MM.1S (cell line): ENCODE results near the gene EPHA3.

Experiments
- DNase-seq: peaks from one replicate; pipeline ENCODE4 v3.0.0-alpha.2; 2015
- H2AFZ ChIP-seq: fragments of 300-600 bp; sonication (generic); 2 replicates; pipeline ENCODE4 v1.6.0; 2016; ENCODE audit warnings: antibody characterized with exemption, low read length
- H3F3A ChIP-seq: fragments of 300-600 bp; sonication (generic); 2 replicates; pipeline ENCODE4 v1.6.1; 2016; ENCODE audit warnings: mild to moderate bottlenecking, antibody characterized with exemption, low read length, moderate library complexity, mixed read lengths; ENCODE audit not compliant: insufficient read depth
- H3K27ac ChIP-seq: fragments of 300-600 bp; sonication (generic); 2 replicates; pipeline ENCODE4 v1.5.1; 2016; ENCODE audit warnings: mild to moderate bottlenecking, low read length
- H3K27me3 ChIP-seq: fragments of 300-600 bp; sonication (generic); replicated peaks from 2 replicates; pipeline ENCODE4 v1.6.0; 2016; ENCODE audit warnings: low read length; ENCODE audit not compliant: insufficient read depth
- H3K36me3 ChIP-seq: fragments of 300-600 bp; sonication (generic); replicated peaks from 2 replicates; pipeline ENCODE4 v1.6.1; 2016; ENCODE audit warnings: mild to moderate bottlenecking, low read length, mixed read lengths; ENCODE audit not compliant: insufficient read depth
- H3K4me1 ChIP-seq: fragments of 300-600 bp; sonication (generic); 2 replicates; pipeline ENCODE4 v1.6.1; 2016; ENCODE audit warnings: low read length, mixed read lengths
- H3K4me2 ChIP-seq: fragments of 300-600 bp; sonication (generic); 2 replicates; pipeline ENCODE4 v1.6.0; 2016; ENCODE audit warnings: low read depth, low read length
- H3K4me3 ChIP-seq: fragments of 300-600 bp; sonication (generic); 2 replicates; pipeline ENCODE4 v1.5.1; 2016; ENCODE audit warnings: low read length, mixed read lengths
- H3K79me2 ChIP-seq: fragments of 300-600 bp; sonication (generic); 2 replicates; pipeline ENCODE4 v1.6.1; 2016; ENCODE audit warnings: mixed run types, low read length, mixed read lengths
- H3K9ac ChIP-seq: fragments of 300-600 bp; sonication (generic); 2 replicates; pipeline ENCODE4 v1.6.1; 2016; ENCODE audit warnings: low read length, mixed read lengths
- H3K9me2 ChIP-seq: fragments of 300-600 bp; sonication (generic); replicated peaks from 2 replicates; pipeline ENCODE4 v1.6.1; 2016; ENCODE audit warnings: mild to moderate bottlenecking, low read length, mixed read lengths; ENCODE audit not compliant: insufficient read depth
- H3K9me3 ChIP-seq: fragments of 300-600 bp; sonication (generic); replicated peaks from 2 replicates; pipeline ENCODE4 v1.6.1; 2016; ENCODE audit warnings: mild to moderate bottlenecking, low read length, mixed read lengths; ENCODE audit not compliant: insufficient read depth
- H4K20me1 ChIP-seq: fragments of 300-600 bp; sonication (generic); 2 replicates; pipeline ENCODE4 v1.6.1; 2016; ENCODE audit warnings: mild to moderate bottlenecking, low read length, moderate library complexity, mixed read lengths; ENCODE audit not compliant: insufficient read depth
- CTCF ChIP-seq: fragments of 300-600 bp; sonication (generic); IDR thresholded peaks from 2 replicates; pipeline ENCODE4 v1.5.1; 2016; ENCODE audit warnings: antibody characterized with exemption, low read length, mixed read lengths
- EZH2 ChIP-seq: fragments of 300-600 bp; sonication (generic); optimal IDR thresholded peaks from 2 replicates; pipeline ENCODE3; 2017; ENCODE audit warnings: low read depth, mild to moderate bottlenecking, antibody characterized with exemption, low read length, mixed read lengths
- EZH2phosphoT487 ChIP-seq: fragments of 300-600 bp; sonication (generic); IDR thresholded peaks from 2 replicates; pipeline ENCODE4 v1.6.1; 2018; ENCODE audit warnings: antibody characterized with exemption, low read length

The EPHA3 gene

GRCh38 chr3:89276116-89276515 is 168.7 kb downstream of the EPHA3 start:
- H3K4me1 ChIP-seq, result no peaks in the 10 kb centered on the region
- no peaks in the 10 kb centered on the region for H3K36me3 ChIP-seq
- H3K27me3 ChIP-seq, result no peaks in the 10 kb centered on the region
- H4K20me1 ChIP-seq, result no peaks in the 10 kb centered on the region
- H2AFZ ChIP-seq, result no peak overlapping the region
- no peaks in the 10 kb centered on the region for H3K79me2 ChIP-seq
- H3K4me2 ChIP-seq, result no peak overlapping the region
- DNase-seq, result no peak
- no peaks in the 10 kb centered on the region for H3K9me2 ChIP-seq
- no peak overlapping the region for H3K9ac ChIP-seq
- no peaks in the 10 kb centered on the region for H3K9me3 ChIP-seq
- no peak for TF ChIP-seq CTCF
- no peak for TF ChIP-seq EZH2phosphoT487
- TF ChIP-seq EZH2, result no peak
- no peak overlapping the region for H3K4me3 ChIP-seq
- no peaks in the 10 kb centered on the region for H3F3A ChIP-seq
- H3K27ac ChIP-seq, result no peak overlapping the region

GRCh38 chr3:89278302-89279025 is 171.0 kb downstream of the EPHA3 start:
- H3K27me3 ChIP-seq, result no peaks in the 10 kb centered on the region
- H3K4me3 ChIP-seq, result no peak overlapping the region
- H3K79me2 ChIP-seq, result no peaks in the 10 kb centered on the region
- H4K20me1 ChIP-seq, result no peaks in the 10 kb centered on the region
- no peaks in the 10 kb centered on the region for H3K36me3 ChIP-seq
- H3K9ac ChIP-seq, result no peak overlapping the region
- no peak overlapping the region for H3K27ac ChIP-seq
- no peak for TF ChIP-seq EZH2phosphoT487
- DNase-seq, result no peak
- no peaks in the 10 kb centered on the region for H3K9me2 ChIP-seq
- H3K9me3 ChIP-seq, result no peaks in the 10 kb centered on the region
- no peak overlapping the region for H3K4me2 ChIP-seq
- H3K4me1 ChIP-seq, result no peaks in the 10 kb centered on the region
- H3F3A ChIP-seq, result no peaks in the 10 kb centered on the region
- H2AFZ ChIP-seq, result no peak overlapping the region

- no peaks in the 10 kb centered on the region for H3K9me2 ChIP-seq
- no peak overlapping the region for H3K4me3 ChIP-seq
- H3K4me2 ChIP-seq, result no peak overlapping the region
- no peak overlapping the region for H2AFZ ChIP-seq
- H3K79me2 ChIP-seq, result no peaks in the 10 kb centered on the region
- H3K9ac ChIP-seq, result no peak overlapping the region
- H3K4me1 ChIP-seq, result no peaks in the 10 kb centered on the region
- H3K27me3 ChIP-seq, result no peaks in the 10 kb centered on the region
- H3F3A ChIP-seq, result no peaks in the 10 kb centered on the region
- no peak for TF ChIP-seq EZH2
- TF ChIP-seq CTCF, result no peak
- no peak for TF ChIP-seq EZH2phosphoT487
- no peaks in the 10 kb centered on the region for H4K20me1 ChIP-seq
- H3K27ac ChIP-seq, result no peak overlapping the region
- no peaks in the 10 kb centered on the region for H3K9me3 ChIP-seq
- no peak for DNase-seq
- no peaks in the 10 kb centered on the region for H3K36me3 ChIP-seq
These were observed 172.9 kb downstream of the EPHA3 start for GRCh38 chr3:89280301-89280700.

GRCh38 chr3:89280822-89281365 is 173.5 kb downstream of the EPHA3 start:
- DNase-seq, result no peak
- no peaks in the 10 kb centered on the region for H3F3A ChIP-seq
- no peak overlapping the region for H3K4me2 ChIP-seq
- no peaks in the 10 kb centered on the region for H3K9me2 ChIP-seq
- no peaks in the 10 kb centered on the region for H3K79me2 ChIP-seq
- H3K36me3 ChIP-seq, result no peaks in the 10 kb centered on the region
- no peaks in the 10 kb centered on the region for H3K9me3 ChIP-seq
- H3K4me1 ChIP-seq, result no peaks in the 10 kb centered on the region
- no peak overlapping the region for H3K4me3 ChIP-seq
- no peaks in the 10 kb centered on the region for H4K20me1 ChIP-seq
- no peak overlapping the region for H3K9ac ChIP-seq
- TF ChIP-seq CTCF (no peak), EZH2 (no peak)
- no peak overlapping the region for H3K27ac ChIP-seq
- H2AFZ ChIP-seq, result no peak overlapping the region
- H3K27me3 ChIP-seq, result no peaks in the 10 kb centered on the region
